RWPE1 (cell line): ENCODE measurements around the gene ZNF836.
"Not testable (repeated sequence)": the region's sequence is repeated elsewhere in the genome, so short reads cannot be mapped to it uniquely, and the experiment has no call there.

Experiments used
- CTCF ChIA-PET: fragments of 350-600 bp; sonication (Branson Sonifier 250); formaldehyde crosslinking; extraction: SDS; loops from one replicate; lab custom pipeline; 2021; lab: Yijun Ruan, JAX
- POLR2A ChIA-PET: fragments of 400-600 bp; formaldehyde crosslinking; extraction: SDS; loops from one replicate; lab custom pipeline; 2020; ENCODE audit warnings: antibody characterized with exemption; ENCODE audit not compliant: low non-redundant PET; lab: Yijun Ruan, JAX
- DNase-seq: peaks from one replicate; pipeline ENCODE4 v3.0.0; 2012; ENCODE audit warnings: low spot score
- H3K27ac ChIP-seq: fragments of 450-650 bp; 2 replicates; pipeline ENCODE4 v1.5.1; 2017
- CTCF ChIP-seq: fragments of 450-650 bp; conservative IDR thresholded peaks from 2 replicates; pipeline ENCODE4 v1.5.1; 2017; ENCODE audit warnings: low read depth, mild to moderate bottlenecking

Gene ZNF836

DNA sequence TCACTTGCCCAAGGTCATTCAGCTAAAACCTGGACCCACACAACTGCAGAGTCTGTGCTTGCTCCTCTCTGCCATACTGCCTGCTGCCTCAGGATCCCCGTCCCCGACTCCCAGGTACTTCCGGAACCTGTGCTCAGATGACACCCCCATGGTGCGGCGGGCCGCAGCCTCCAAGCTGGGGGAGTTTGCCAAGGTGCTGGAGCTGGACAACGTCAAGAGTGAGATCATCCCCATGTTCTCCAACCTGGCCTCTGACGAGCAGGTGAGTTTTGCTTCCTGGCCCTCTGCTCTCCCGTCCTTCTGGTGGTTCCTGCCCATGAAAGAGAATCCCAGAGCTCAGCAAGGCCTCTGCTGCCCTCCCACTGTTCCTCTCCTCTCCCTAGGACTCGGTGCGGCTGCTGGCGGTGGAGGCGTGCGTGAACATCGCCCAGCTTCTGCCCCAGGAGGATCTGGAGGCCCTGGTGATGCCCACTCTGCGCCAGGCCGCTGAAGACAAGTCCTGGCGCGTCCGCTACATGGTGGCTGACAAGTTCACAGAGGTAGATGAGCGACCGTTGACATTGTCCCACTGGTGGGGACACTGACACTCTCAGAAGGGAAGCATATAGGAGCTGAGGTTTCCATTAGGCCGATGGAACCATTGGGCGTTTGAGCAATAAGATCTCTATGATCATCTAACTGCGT is 41.3 kb upstream of the ZNF836 start:
- H3K27ac ChIP-seq, result peak overlapping the region; percentile 29
- DNase-seq, result no peak
- ChIA-PET POLR2A (no interaction called here), CTCF (no interaction called here)
- TF ChIP-seq CTCF, result no peak

GRCh38 chr19:52211926-52212571 is 40.6 kb upstream of the ZNF836 start:
- CTCF ChIA-PET, result no interaction called here
- POLR2A ChIA-PET, result no interaction called here
- DNase-seq, result no peak
- TF ChIP-seq CTCF, result no peak
- H3K27ac ChIP-seq, result peak overlapping the region; percentile 29; the same call in 1 of the 2 replicates

GRCh38 chr19:52211203-52211602 is 39.8 kb upstream of the ZNF836 start:
- ChIA-PET CTCF (no interaction called here), POLR2A (no interaction called here)
- TF ChIP-seq CTCF, result no peak

DNA sequence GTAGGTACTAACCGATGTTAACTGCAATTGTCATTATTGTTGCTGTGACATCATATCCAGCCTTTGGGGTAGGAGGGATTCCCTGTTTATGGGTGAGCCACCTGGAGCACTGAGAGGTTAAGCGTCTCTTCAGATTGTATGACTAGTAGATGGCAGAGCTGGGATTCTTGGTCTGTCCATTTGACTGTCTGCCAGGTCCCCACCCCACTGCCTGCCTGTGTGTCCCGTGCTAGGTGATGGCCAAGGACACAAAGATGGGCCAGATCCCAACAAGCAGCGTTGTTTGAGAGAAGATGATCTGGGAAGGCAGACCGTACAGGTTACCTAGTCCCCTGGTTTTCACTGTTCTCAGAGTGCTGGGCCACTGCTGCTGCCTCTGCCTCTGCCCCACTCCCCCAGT is 35.1 kb upstream of the ZNF836 start:
- DNase-seq, result no peak
- POLR2A ChIA-PET, result no interaction called here
- CTCF ChIA-PET, result no interaction called here
- no peak overlapping the region for H3K27ac ChIP-seq
- TF ChIP-seq CTCF, result no peak

More at GRCh38 chr19:52211203-52211602, 39.8 kb upstream of the ZNF836 start:
- H3K27ac ChIP-seq, result no peak overlapping the region
- no peak for DNase-seq

GRCh38 chr19:52200755-52201391 is 29.5 kb upstream of the ZNF836 start:
- POLR2A ChIA-PET, result interaction anchor here (1.3 kb wide), 1 partner anchor 11 kb away, joined by 4 read pairs; the partner anchor contains the start of gene PPP2R1A
- CTCF ChIA-PET, DNase-seq, H3K27ac ChIP-seq: not testable (repeated sequence)

DNA sequence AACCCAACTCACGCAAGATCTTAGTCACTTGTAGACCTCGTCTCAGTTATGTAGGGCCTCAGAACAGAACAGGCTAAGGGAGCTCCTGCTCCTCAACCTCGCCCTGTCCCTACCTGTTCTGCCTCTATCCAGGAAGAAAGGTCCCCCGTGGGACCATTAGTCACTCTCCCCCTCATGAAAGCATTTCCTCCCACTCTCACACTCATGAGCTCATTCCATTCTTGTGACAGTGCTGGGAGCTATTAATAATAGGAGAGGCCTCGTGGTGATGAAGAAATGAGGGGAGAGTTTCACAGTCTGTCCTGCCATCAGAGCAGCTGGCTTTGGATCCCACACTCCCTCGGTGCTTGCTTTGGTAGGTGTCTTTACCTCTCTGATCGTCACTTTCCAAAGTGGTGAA is 28.6 kb upstream of the ZNF836 start:
- ChIA-PET CTCF (no interaction called here), POLR2A (interaction anchor here (0.5 to 1.3 kb wide), 2 partner anchors 11 to 609 kb away, joined by 4 read pairs; partner anchors contain the start of gene PPP2R1A)
- H3K27ac ChIP-seq, result no peak overlapping the region
- no peak for TF ChIP-seq CTCF
- DNase-seq, result peak; percentile 16
